SK-N-SH (cell line): ENCODE measurements around the gene PIK3CG.
"Not testable (repeated sequence)": the region's sequence is repeated elsewhere in the genome, so short reads cannot be mapped to it uniquely, and the experiment has no call there.

ENCODE experiments used
- CTCF ChIP-seq: fragments of 200-600 bp; sonication (generic); IDR thresholded peaks from 2 replicates; pipeline ENCODE4 v1.6.1; 2017; ENCODE audit warnings: antibody characterized with exemption, mild to moderate bottlenecking, moderate library complexity
- FOXM1 ChIP-seq: IDR thresholded peaks from 2 replicates; pipeline ENCODE4 v1.4.0; 2012; ENCODE audit warnings: low read depth, mild to moderate bottlenecking
- GABPA ChIP-seq: IDR thresholded peaks from 2 replicates; pipeline ENCODE4 v1.4.0; 2012; ENCODE audit warnings: low read depth, mild to moderate bottlenecking
- MAX ChIP-seq: IDR thresholded peaks from 2 replicates; pipeline ENCODE4 v1.4.0; 2012; ENCODE audit warnings: low read depth
- PBX3 ChIP-seq: IDR thresholded peaks from 2 replicates; pipeline ENCODE4; 2012
- TCF12 ChIP-seq: IDR thresholded peaks from 2 replicates; pipeline ENCODE4 v1.4.0; 2012

GRCh38 chr7:106851632-106852031 lies 13.4 kb upstream of the PIK3CG start:
- not testable (repeated sequence) for TF ChIP-seq CTCF, GABPA, PBX3, MAX, FOXM1, TCF12
